ENCODE measurements around the gene TMEM176B. TPM values are rescaled to one million over a fixed set of nuclear protein-coding genes. Genes with fewer than 3 reads are reported as not detected.
A peak's percentile ranks its signal among the peaks of the same experiment; 100 is the strongest.
"Not testable (repeated sequence)": the region's sequence is repeated elsewhere in the genome, so short reads cannot be mapped to it uniquely, and the experiment has no call there.

Gene TMEM176B
- total RNA-seq, 1 experiment from 2014 or later = 2.2 TPM

DNA sequence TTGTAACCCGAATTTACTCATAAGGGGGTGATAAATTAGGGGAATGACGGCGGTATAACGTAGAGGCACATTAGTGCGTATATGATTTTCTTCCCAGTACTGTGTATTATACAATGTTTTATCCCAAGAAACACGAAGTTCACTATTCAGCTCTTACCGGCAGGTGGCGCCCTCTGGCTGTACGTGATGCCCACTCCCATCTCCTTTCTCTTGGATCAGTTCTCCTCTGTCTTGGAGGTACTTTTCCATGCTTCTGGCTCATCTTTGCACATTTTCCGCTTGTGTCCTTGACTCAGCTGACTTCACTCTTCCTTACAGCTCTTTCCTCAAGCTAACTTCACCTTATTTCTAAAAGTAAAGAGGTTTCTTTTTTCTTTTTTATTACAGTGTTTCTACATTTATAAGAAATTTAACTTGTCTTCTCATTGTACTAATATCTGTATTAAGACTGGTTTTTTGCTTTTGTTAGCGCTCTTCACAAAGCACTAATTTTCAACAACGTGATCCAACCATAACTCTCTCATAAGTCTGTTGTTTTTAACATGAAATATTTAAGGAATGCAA lies 21.3 kb downstream of the TMEM176B start:
- no TSS peak for BruUV-seq (replicated peaks)

DNA sequence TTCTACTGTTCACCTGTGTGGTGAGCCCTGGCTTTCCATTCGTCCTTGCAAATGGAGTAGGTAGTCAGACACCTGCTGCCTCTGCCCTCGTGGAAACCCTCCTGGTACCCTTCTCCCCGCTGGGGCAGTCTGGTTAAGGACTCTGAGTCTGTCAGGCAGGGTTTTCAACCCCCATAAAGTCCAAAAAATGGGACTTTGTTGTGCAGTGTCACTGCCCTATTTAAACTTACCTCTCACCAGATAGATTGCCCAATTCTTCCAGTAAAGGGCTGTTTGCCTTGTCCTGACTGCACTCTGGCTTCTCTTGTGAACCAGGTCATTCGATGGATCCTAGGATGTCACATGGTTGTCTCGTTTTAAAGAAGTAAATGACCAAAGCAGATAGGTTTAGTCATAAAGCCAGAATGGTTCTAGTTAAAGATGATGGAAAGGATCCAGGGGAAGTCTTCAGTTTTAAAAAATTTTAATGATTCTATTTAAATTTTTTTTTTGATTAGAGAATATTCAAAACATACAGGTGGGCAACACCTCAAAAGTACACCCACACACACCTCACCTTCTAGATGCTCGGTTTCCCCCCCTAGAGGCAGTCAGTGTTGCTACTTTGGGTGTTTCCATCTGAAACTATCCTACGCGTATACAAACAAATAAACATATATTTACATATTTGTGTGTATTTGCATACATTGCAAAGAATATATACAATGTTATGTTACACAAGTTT lies 22.0 kb downstream of the TMEM176B start:
- DNase-seq (ENCODE audit: low spot score) = no peak
- TF ChIP-seq EZH2 (IDR thresholded peaks at IDR 0.05; ENCODE audit: borderline replicate concordance, low read depth, low read length, poor library complexity, severe bottlenecking) = no peak
- TF ChIP-seq, protein P1, sequence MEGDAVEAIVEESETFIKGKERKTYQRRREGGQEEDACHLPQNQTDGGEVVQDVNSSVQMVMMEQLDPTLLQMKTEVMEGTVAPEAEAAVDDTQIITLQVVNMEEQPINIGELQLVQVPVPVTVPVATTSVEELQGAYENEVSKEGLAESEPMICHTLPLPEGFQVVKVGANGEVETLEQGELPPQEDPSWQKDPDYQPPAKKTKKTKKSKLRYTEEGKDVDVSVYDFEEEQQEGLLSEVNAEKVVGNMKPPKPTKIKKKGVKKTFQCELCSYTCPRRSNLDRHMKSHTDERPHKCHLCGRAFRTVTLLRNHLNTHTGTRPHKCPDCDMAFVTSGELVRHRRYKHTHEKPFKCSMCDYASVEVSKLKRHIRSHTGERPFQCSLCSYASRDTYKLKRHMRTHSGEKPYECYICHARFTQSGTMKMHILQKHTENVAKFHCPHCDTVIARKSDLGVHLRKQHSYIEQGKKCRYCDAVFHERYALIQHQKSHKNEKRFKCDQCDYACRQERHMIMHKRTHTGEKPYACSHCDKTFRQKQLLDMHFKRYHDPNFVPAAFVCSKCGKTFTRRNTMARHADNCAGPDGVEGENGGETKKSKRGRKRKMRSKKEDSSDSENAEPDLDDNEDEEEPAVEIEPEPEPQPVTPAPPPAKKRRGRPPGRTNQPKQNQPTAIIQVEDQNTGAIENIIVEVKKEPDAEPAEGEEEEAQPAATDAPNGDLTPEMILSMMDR (conservative IDR thresholded peaks at IDR 0.05; ENCODE audit: low read depth, low read length) = no peak
- BruUV-seq (replicated peaks) = no TSS peak
- H3K4me1 ChIP-seq (ENCODE audit: insufficient read depth, low read length, poor library complexity, severe bottlenecking) = peaks cover 10% of the 10 kb centered on the region
- CTCF ChIA-PET = interaction anchor here (0.6 kb wide), 1 partner anchor 101 kb away, joined by 4 read pairs; no protein-coding TSS in a partner anchor
- H3K27ac ChIP-seq (ENCODE audit: low read depth, low read length, poor library complexity, severe bottlenecking) = no peak overlapping the region
- H3K9me3 ChIP-seq (ENCODE audit: low read depth, low read length, poor library complexity, severe bottlenecking) = no peaks in the 10 kb centered on the region
- no peaks in the 10 kb centered on the region for H3K36me3 ChIP-seq (ENCODE audit: insufficient read depth, low read length, poor library complexity, severe bottlenecking)
- no peaks in the 10 kb centered on the region for H3K27me3 ChIP-seq (replicated peaks; ENCODE audit: insufficient read depth, low read depth, low read length, poor library complexity)
- intact Hi-C loops (cut with micrococcal nuclease; ENCODE audit: unreplicated experiment) = loop anchor here (1.0 to 2.0 kb wide), 3 partner anchors 29 to 210 kb away; no protein-coding TSS in a partner anchor
- H3K4me3 ChIP-seq (ENCODE audit: low read depth, low read length, poor library complexity, severe bottlenecking) = no peak overlapping the region
- POLR2A ChIA-PET (ENCODE audit: low non-redundant PET) = no interaction called here

More for the DNA sequence above, 21.3 kb downstream of the TMEM176B start:
- no peak for TF ChIP-seq EZH2 (IDR thresholded peaks at IDR 0.05; ENCODE audit: borderline replicate concordance, low read depth, low read length, poor library complexity, severe bottlenecking)
- TF ChIP-seq, protein P1 (conservative IDR thresholded peaks at IDR 0.05; ENCODE audit: low read depth, low read length) = peak; percentile 91
- H3K4me3 ChIP-seq (ENCODE audit: low read depth, low read length, poor library complexity, severe bottlenecking) = no peak overlapping the region
- POLR2A ChIA-PET (ENCODE audit: low non-redundant PET) = no interaction called here
- H3K36me3 ChIP-seq (ENCODE audit: insufficient read depth, low read length, poor library complexity, severe bottlenecking) = no peaks in the 10 kb centered on the region
- no peaks in the 10 kb centered on the region for H3K27me3 ChIP-seq (replicated peaks; ENCODE audit: insufficient read depth, low read depth, low read length, poor library complexity)
- H3K27ac ChIP-seq (ENCODE audit: low read depth, low read length, poor library complexity, severe bottlenecking) = no peak overlapping the region
- peaks cover 13% of the 10 kb centered on the region for H3K4me1 ChIP-seq (ENCODE audit: insufficient read depth, low read length, poor library complexity, severe bottlenecking)
- CTCF ChIA-PET = interaction anchor here (0.6 kb wide), 1 partner anchor 100 kb away, joined by 4 read pairs; no protein-coding TSS in a partner anchor
- no peaks in the 10 kb centered on the region for H3K9me3 ChIP-seq (ENCODE audit: low read depth, low read length, poor library complexity, severe bottlenecking)
- peak; percentile 88 for DNase-seq (ENCODE audit: low spot score)
- intact Hi-C loops (cut with micrococcal nuclease; ENCODE audit: unreplicated experiment) = loop anchor here (1.0 to 2.0 kb wide), 3 partner anchors 28 to 209 kb away; no protein-coding TSS in a partner anchor

DNA sequence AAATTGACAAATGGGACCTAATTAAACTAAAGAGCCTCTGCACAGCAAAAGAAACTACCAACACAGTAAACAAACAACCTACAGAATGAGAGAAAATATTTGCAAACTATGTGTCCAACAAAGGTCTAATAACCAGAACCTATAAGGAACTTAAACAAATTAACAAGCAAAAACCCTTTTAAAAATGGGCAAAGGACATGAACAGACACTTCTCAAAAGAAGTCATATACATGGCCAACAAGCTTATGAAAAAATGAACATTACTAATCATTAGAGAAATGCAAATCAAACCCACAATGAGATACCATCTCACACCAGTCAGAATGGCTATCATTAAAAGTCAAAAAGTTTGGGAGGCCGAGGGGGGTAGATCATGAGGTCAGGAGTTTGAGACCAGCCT lies 26.0 kb downstream of the TMEM176B start:
- H3K36me3 ChIP-seq (ENCODE audit: insufficient read depth, low read length, poor library complexity, severe bottlenecking); H3K4me1 ChIP-seq (ENCODE audit: insufficient read depth, low read length, poor library complexity, severe bottlenecking); POLR2A ChIA-PET (ENCODE audit: low non-redundant PET); intact Hi-C loops (cut with micrococcal nuclease; ENCODE audit: unreplicated experiment); H3K27me3 ChIP-seq (replicated peaks; ENCODE audit: insufficient read depth, low read depth, low read length, poor library complexity); CTCF ChIA-PET; DNase-seq (ENCODE audit: low spot score); H3K9me3 ChIP-seq (ENCODE audit: low read depth, low read length, poor library complexity, severe bottlenecking); H3K27ac ChIP-seq (ENCODE audit: low read depth, low read length, poor library complexity, severe bottlenecking); BruUV-seq (replicated peaks); H3K4me3 ChIP-seq (ENCODE audit: low read depth, low read length, poor library complexity, severe bottlenecking): not testable (repeated sequence)

Data from A673 (cell line).